Activated CD4-positive, alpha-beta T cell treated with anti-CD3 and anti-CD28 coated beads, Interleukin-2, Interleukin-4, amounts not matched to agents 100 ng/mL and 50 ng/mL, durations not matched to agents 16 hours and 8 hours (primary cell): ENCODE measurements around the gene MIOX.
"Not testable (repeated sequence)": the region's sequence is repeated elsewhere in the genome, so short reads cannot be mapped to it uniquely, and the experiment has no call there.

Experiments used
- DNase-seq: peaks from one replicate; pipeline ENCODE4 v3.0.0-alpha.2; 2020; ENCODE audit warnings: low spot score

MIOX gene

GRCh38 chr22:50517495-50518260 lies 31.0 kb downstream of the MIOX start:
- no peak for DNase-seq

GRCh38 chr22:50518606-50519005 lies 31.9 kb downstream of the MIOX start:
- no peak for DNase-seq

DNA sequence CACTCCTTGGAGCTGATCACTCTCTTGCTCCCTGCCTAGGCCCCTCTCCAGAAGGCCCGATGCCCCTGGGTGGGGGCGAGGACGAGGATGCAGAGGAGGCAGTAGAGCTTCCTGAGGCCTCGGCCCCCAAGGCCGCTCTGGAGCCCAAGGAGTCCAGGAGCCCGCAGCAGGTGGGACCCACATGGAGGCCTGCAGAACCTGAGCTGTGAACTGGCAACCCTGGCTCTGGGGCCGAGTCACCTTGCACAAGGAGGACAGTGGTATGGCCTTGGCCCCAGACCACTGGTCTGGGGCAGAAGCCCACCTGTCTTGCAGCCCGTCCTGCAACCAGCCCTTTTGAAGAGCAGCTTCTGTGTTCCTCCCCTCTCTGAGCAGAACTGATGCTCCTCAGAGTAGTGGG lies 32.5 kb downstream of the MIOX start:
- DNase-seq = no peak

DNA sequence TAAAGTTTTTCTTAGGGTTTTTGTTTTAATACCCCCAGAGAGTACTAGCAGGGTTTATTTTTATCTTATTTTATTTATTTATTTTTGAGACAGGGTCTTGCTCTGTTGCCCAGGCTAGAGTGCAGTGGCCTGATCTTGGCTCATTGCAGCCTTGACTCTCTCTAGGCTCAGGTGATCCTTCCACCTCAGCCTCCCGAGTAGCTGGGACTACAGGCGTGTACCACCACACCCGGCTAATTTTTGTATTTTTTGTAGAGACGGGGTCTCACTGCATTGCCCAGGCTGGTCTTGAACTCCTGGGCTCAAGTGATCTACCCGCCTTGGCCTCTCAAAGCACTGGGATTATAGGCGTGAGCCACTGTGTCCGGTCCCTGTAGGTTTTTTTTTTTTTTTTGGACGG lies 33.5 kb downstream of the MIOX start:
- DNase-seq = not testable (repeated sequence)

- no peak for DNase-seq
Measured at GRCh38 chr22:50520826-50521453, 34.3 kb downstream of the MIOX start.

GRCh38 chr22:50521710-50522109 lies 35.1 kb downstream of the MIOX start:
- DNase-seq = no peak

GRCh38 chr22:50522208-50522805 lies 35.6 kb downstream of the MIOX start:
- DNase-seq = no peak

- no peak for DNase-seq
Measured at GRCh38 chr22:50522806-50523438, 36.3 kb downstream of the MIOX start.

DNA sequence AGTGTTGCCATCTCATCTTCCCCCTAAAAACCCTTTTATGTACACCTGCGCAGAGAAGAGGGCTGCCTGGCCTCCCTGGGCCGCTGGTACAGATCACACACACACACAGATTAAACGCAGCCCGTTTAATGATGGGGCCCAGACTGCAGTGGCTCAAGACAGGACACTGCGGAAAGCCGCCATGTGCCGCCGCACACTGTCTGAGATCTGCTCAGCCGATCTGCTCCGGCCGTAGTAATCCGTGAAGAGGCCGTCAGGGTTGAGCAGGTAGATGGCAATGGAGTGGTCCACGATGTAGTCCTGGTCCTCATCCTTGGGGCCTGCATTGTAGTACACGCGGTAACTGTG lies 36.8 kb downstream of the MIOX start:
- DNase-seq = no peak

DNA sequence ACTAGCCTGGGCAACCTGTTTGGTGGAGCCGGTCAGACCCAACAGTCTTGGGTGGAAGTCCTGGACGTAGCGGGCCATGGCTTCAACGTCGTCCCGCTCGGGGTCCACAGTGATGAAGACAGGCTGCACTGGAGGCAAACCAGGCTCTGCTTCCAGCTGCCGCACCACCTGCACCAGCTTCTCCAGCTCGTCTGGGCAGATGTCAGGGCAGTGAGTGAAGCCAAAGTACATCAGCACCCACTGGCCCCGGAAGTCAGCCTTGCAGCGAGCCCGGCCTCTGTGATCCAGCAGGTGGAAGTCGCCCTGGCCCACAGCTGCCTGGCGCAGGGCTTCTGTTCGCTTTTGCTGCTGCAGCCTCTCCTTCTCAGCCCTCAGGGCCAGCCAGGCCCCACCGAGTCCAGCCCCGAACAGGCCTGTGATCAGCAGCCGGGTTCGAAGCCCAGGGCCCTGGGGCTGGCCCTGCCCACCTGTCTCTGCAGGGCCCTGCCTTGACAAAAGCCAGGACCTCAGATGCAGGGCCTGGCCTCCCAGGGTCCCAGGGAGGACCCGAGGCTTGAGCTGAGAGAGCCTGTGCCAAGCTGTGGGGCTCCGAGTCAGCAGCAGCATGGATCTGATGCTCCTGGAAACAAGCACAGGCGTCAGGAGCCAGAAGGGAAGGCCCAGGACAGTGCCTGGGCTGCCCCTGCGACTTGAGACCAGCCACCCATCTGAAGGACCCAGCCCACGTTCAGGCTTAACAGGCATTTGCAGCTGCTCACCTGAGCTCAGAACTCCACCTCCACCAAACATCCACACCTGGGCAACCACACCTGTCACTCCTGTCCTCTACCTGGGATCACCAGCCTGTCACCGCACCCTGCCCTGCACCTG lies 37.4 kb downstream of the MIOX start:
- no peak for DNase-seq

DNA sequence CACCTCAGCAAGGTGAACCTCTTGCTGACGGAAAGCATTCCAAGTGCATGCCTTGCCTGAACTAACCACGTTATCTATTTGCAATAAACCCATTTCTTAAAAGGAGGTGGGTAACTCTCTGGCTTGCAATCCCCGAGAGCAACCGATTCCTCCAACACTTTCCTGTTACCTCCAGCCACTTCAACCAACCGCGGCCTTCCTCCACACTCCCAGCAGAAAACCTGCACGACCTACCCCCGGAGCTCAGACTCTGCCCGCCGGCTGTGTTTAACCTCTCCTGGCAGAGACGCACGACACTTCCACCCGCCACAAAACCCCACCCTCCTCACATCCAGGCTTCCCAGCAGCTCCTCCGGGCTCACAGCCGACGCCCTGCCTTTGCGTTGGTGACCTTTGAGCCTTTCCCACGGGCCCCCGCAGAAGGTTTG lies 38.0 kb downstream of the MIOX start:
- DNase-seq = no peak

DNA sequence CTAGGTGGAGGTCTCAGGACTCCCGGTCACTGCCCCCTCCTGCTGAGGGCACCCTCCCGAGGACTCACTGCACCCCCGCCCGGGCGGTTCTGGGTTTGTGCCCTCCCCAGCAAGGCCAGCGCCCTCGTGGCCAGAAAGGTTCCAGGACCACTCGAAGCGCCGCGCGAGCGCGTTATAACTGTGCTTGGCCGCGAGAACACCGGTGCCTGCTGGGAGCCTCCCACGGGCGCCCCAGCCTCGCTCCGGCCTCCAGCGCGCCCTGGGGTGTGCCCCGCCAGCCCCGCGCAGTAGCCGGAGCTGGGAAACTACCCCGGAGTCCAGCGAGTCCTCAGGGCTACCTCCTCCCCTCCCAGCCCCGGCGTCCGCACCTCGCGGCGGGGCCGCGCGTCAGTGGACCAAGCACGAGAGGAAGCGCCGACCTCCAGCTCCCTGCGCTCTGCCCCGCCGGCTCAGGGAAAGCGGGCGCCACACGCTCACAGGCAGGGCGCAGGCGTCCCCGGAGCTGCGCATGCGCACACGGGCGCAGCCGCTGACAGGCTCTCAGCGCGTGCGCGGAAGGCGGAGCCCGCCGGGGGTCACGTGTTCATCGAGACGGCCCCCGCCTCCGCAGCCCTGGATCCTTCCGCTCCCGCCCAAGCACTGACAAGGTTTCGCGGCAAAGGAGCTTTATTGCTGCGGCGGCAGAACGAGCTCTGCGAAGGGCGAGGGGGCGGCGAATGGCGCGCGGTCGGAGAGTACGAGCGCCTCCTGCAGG lies 38.6 kb downstream of the MIOX start, which contains the start of gene SCO2:
TSS of gene SCO2 (minus strand) at position 495 of the 754 bp plus-strand sequence. CDS start 1,187 bp downstream, outside the sequence.
- DNase-seq = peak; percentile 98

GRCh38 chr22:50525858-50526107 lies 39.1 kb downstream of the MIOX start:
- no peak for DNase-seq

DNA sequence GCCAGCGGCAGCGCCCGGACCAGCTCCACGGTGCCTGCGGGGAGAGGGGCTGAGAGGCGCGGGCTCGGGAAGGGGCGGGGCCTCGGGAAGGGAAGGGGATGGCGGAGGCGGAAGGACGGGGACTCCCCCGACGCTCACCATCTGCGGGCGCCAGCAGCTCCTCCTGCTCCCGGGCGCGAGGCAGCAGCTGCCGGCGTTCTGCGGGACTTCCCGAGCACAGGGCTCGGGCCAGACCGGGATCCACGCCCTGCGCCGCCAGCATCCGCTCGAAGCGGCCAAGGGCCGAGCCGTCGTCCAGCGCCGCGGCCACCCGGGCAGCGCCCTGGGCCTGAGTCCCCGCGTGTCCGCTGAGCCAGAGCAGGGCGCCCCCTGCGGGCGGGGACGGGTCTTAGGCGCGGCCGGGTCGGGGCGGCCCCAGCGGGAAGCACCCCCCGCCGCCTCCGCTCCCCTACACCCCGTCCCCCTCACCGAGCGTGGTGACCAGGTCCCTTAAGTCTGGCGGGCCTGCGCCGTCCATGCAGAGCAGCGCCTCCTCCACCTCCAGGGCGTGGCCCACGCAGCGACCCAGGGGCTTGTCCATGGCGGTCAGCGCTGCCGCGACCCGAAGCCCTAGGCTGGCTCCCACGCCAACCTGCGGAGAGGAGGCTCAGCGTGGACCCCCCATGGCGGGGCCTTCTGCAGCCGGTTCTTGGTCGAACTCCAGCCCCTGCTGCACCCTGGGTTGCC lies 39.6 kb downstream of the MIOX start:
- peak; percentile 88 for DNase-seq

DNA sequence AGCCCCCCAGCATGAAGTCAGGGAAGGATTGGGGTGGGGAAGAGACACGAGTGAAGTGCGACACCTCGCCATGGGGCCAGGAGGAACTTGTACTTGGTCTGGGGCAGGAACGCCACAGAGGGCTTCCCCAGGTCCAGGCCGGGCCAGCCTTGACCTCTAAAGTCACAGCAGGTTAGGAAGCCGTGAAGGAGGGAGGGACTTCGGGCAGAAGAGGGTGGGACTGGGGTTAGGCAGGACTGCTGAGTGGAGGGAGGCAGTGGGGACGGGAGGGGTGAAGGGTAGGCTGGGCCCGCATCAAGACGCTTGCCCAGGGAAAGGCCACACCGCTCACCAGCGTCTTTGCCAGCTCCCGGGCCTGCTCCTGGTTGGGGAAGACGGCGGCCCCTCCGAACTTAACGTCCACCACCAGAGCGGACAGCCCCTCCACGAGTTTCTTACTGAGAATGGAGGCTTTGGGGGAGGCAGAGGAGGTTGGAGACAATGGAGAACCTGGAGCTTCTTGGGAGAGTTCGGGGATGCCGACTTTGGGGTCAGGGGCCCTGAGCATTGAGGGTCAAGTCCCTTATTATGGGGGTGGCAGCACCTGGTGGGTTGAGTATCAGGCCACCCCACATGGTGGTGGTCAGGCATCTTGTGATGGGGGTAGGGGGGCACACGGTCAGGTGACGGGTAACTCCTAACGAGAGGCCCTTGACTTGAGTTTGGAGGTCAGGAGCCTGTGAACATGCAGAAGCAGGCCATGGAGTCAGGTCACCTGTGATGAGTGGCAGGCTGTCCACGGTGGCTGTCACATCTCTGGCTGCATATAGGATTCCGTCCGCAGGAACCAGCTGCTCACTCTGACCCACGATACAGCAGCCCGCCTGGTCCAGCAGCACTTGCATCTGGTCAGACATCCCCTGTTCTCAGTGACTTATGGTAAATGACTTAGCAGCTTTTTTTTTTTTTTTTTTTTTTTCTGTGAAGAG lies 40.5 kb downstream of the MIOX start:
- DNase-seq = peak; percentile 70

DNA sequence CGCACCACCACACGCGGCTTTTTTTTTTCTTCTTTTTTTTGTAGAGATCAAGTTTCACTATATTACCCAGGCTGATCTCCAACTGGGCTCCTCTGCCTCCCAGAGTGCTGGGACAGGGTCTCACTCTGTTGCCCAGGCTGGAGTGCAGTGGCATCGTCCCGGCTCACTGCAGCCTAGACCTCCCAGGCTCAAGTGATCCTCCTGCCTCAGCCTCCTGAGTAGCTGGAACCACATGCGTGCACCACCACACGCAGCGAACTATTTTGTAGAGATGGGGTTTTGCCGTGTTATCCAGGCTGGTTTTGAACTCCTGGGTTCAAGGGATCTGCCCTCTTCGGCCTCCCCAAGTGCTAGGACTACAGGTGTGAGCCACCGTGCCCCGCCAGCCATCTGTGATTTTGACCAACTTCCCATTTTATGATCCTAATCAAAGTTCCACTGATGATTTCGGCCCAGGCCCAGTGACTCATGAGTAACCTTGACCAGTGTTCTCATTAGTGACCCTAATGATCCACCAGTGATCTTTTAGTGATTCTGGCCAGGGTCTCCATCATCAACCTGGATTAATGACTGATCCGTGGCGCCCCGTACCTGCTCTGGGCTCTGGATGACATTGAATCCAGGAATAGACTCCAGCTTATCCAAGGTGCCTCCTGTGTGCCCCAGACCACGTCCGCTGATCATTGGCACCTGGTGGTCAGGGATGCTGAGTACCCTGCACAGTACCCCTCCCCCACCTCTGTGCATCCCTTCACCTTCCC lies 41.4 kb downstream of the MIOX start:
- no peak for DNase-seq

DNA sequence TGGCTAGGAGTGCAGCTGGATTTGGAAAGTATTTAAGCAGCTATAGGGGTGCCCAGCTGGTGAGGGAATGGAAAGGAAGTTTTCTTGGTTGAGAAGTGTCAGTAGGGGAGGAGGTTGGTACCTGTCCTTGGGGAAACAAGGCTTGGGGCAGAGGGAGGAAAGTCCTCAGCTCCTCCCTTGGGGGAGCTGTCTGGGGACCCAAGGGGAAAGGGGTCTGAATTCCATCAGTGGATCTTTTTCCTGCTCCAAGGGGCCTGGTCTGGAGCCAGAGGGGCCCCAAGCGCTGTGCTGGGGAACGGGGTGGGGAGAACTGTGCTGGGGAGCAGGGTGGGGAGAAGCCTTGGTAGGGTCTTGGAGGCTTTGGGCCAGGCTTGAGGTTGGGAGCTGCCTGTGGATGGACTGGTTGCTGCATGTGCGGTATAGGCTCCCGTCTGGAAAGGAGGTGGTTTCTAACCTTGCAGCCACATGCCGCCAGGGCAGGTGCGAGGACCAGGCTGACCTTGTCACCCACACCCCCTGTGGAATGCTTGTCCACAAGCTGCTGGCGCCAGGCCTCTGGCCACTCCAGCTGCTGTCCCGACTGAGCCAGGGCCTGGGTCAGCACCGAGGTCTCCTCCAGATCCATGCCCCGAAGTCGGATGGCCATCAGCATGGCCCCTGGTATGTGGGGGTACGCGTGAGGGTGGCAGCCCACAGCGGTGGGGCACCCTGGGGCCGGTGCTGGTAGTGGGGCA lies 42.2 kb downstream of the MIOX start:
- no peak for DNase-seq

GRCh38 chr22:50529416-50529896 lies 42.8 kb downstream of the MIOX start:
- DNase-seq = no peak
